Measurements from ENCODE around the gene ODF2. TPM values are rescaled to one million over a fixed set of nuclear protein-coding genes. Genes with fewer than 3 reads are reported as not detected.
"Not testable (repeated sequence)": the region's sequence is repeated elsewhere in the genome, so short reads cannot be mapped to it uniquely, and the experiment has no call there.

ODF2 gene
- total RNA-seq, 1 experiment from 2014 or later = 36.8 TPM

DNA sequence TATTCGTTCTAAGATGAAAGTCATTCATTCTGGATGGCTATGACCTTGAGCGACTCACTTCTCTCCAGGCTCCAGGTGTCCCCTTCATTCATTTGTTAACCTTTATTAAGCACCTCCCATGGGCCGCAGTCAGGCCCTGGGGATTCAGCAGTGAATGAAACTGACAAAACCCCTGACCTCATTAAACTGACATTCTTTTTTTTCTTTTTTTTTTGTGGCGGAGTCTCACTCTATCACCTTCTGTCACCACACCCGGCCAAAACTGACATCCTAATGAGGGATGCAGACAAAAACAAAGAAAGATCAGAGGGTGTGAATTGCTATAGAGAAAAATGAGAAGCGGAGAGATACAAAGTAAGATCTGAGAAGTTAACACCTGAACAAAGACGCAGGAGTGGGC is 16.5 kb upstream of the ODF2 start:
- ChIA-PET POLR2A (no interaction called here), CTCF (interaction anchor here (0.6 to 0.9 kb wide), 2 partner anchors 16 to 78 kb away, joined by 3 read pairs; partner anchors contain the start of gene ODF2)
- ATAC-seq (no peak), DNase-seq (ENCODE audit: low read depth, low spot score) (no peak)
- in situ Hi-C loops (cut with HindIII; ENCODE audit: low pct_unique_long_range_greater_than_20kb, low sequenced_read_pairs) = no loop called here
- BruUV-seq (replicated peaks) = no TSS peak
- TF ChIP-seq SIN3A (IDR thresholded peaks at IDR 0.05; ENCODE audit: borderline replicate concordance, insufficient read depth, low read depth, low read length) (no peak), CTCF (IDR thresholded peaks at IDR 0.05) (no peak), REST (IDR thresholded peaks at IDR 0.05; ENCODE audit: insufficient read depth in 1 of 2, low read depth in 2 of 2, low read length in 1 of 2) (no peak), POLR2AphosphoS5 (IDR thresholded peaks at IDR 0.05; ENCODE audit: low read depth, low read length) (no peak), TCF7L2 (IDR thresholded peaks at IDR 0.05; ENCODE audit: low read depth, low read length) (no peak)
- Histone ChIP-seq H3K27me3 (ENCODE audit: control insufficient read depth, insufficient read depth, low read length) (no peaks in the 10 kb centered on the region), H3K9me3 (ENCODE audit: control insufficient read depth, insufficient read depth, low read depth, low read length) (no peaks in the 10 kb centered on the region), H3K4me3 (ENCODE audit: low read depth in 2 of 2, low read length in 2 of 2) (no peak overlapping the region), H3K27ac (ENCODE audit: low read length) (no peak overlapping the region), H3K36me3 (ENCODE audit: control insufficient read depth, insufficient read depth, low read length) (no peaks in the 10 kb centered on the region), H3K4me1 (ENCODE audit: control insufficient read depth, insufficient read depth, low read length) (no peaks in the 10 kb centered on the region)
- intact Hi-C loops (cut with micrococcal nuclease; ENCODE audit: unreplicated experiment) = no loop called here

DNA sequence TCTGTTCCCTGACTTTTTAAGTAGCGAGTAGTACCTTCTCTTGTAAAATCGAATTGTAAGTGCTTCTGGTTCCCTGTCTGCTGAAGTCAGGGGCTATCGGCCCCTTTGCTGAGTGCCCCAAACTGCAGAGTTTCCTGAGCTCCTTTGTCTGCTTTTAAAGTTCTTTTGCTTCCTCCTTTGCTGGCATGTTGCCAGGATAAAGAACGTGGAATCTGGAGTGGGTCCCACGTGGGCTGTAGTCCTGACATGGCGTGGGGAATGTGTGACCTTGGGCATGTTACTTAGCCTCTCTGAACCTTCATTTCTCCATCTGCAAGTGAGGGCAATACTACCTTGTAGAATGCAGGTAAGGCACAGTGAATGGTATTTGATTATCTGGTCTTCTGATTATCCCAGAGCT is 13.7 kb upstream of the ODF2 start:
- POLR2A ChIA-PET = no interaction called here
- TF ChIP-seq POLR2AphosphoS5 (IDR thresholded peaks at IDR 0.05; ENCODE audit: low read depth, low read length) (no peak), CTCF (IDR thresholded peaks at IDR 0.05) (no peak), TCF7L2 (IDR thresholded peaks at IDR 0.05; ENCODE audit: low read depth, low read length) (no peak)
- in situ Hi-C loops (cut with HindIII; ENCODE audit: low pct_unique_long_range_greater_than_20kb, low sequenced_read_pairs) = no loop called here
- Histone ChIP-seq H3K36me3 (ENCODE audit: control insufficient read depth, insufficient read depth, low read length) (no peaks in the 10 kb centered on the region), H3K27me3 (ENCODE audit: control insufficient read depth, insufficient read depth, low read length) (no peaks in the 10 kb centered on the region), H3K9me3 (ENCODE audit: control insufficient read depth, insufficient read depth, low read depth, low read length) (no peaks in the 10 kb centered on the region), H3K4me1 (ENCODE audit: control insufficient read depth, insufficient read depth, low read length) (no peaks in the 10 kb centered on the region), H3K27ac (ENCODE audit: low read length) (no peak overlapping the region), H3K4me3 (ENCODE audit: low read depth in 2 of 2, low read length in 2 of 2) (no peak overlapping the region)
- no peak for DNase-seq (ENCODE audit: low read depth, low spot score)
- intact Hi-C loops (cut with micrococcal nuclease; ENCODE audit: unreplicated experiment) = no loop called here
- no peak for ATAC-seq
- no TSS peak for BruUV-seq (replicated peaks)
- CTCF ChIA-PET = no interaction called here

DNA sequence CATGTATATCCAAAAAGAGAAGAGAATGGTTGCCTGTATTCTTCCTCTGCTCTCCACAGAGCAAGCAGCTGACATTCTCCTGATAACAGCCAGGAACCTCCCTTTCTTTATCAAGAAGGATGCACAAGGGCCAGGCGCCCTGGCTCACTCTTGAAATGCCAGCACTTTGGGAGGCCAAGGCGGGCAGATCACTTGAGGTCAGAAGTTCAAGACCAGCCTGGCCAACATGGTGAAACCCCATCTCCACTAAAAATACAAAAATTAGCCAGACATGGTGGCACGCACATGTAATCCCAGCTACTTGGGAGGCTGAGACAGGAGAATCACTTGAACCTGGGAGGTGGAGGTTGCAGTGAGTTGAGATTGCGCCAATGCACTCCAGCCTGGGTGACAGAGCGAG is 9.3 kb upstream of the ODF2 start:
- BruUV-seq (replicated peaks); H3K9me3 ChIP-seq (ENCODE audit: control insufficient read depth, insufficient read depth, low read depth, low read length); H3K4me1 ChIP-seq (ENCODE audit: control insufficient read depth, insufficient read depth, low read length); H3K36me3 ChIP-seq (ENCODE audit: control insufficient read depth, insufficient read depth, low read length); in situ Hi-C loops (cut with HindIII; ENCODE audit: low pct_unique_long_range_greater_than_20kb, low sequenced_read_pairs); ATAC-seq; H3K27ac ChIP-seq (ENCODE audit: low read length); CTCF ChIA-PET; intact Hi-C loops (cut with micrococcal nuclease; ENCODE audit: unreplicated experiment); H3K27me3 ChIP-seq (ENCODE audit: control insufficient read depth, insufficient read depth, low read length); H3K4me3 ChIP-seq (ENCODE audit: low read depth in 2 of 2, low read length in 2 of 2); DNase-seq (ENCODE audit: low read depth, low spot score): not testable (repeated sequence)
- POLR2A ChIA-PET = interaction anchor here (0.6 kb wide), 2 partner anchors 11 to 219 kb away, joined by 9 to 16 read pairs; no protein-coding TSS in a partner anchor

All from Panc1 (cell line).